ENCODE results near the gene ZNF667.

GRCh38 chr19:56423985-56424353, 53.2 kb downstream of the ZNF667 start:
- TF ChIP-seq GATA3 (IDR thresholded peaks at IDR 0.05; ENCODE audit: low read depth, low read length): no peak
- TF ChIP-seq GATA2 (IDR thresholded peaks at IDR 0.05; ENCODE audit: low read depth, low read length): no peak
